CD4-positive, alpha-beta T cell treated with Interleukin-15 for 4 hours (primary cell): ENCODE data around the gene CYP11A1.

Experiments
- DNase-seq: peaks from one replicate; pipeline ENCODE4 v3.0.0-alpha.2; 2020; ENCODE audit warnings: low spot score

CYP11A1 gene

GRCh38 chr15:74300057-74300795 lies 67.2 kb downstream of the CYP11A1 start:
- no peak for DNase-seq

- DNase-seq = no peak
Observed at GRCh38 chr15:74297887-74298286, 69.6 kb downstream of the CYP11A1 start.

- DNase-seq = no peak
Observed at GRCh38 chr15:74295800-74296199, 71.6 kb downstream of the CYP11A1 start.

GRCh38 chr15:74294010-74294409 lies 73.4 kb downstream of the CYP11A1 start:
- no peak for DNase-seq

- no peak for DNase-seq
Observed at GRCh38 chr15:74293021-74293810, 74.2 kb downstream of the CYP11A1 start.

- peak; percentile 33 for DNase-seq
Observed at GRCh38 chr15:74291101-74292071, 76.1 kb downstream of the CYP11A1 start.

GRCh38 chr15:74290645-74291044 lies 76.8 kb downstream of the CYP11A1 start:
- no peak for DNase-seq

GRCh38 chr15:74289671-74290070 lies 77.8 kb downstream of the CYP11A1 start:
- DNase-seq = no peak
